HL-60 (cell line): ENCODE results near the gene LCN15.

Experiments used
- DNase-seq, 2 experiments: peaks; one replicate each; pipeline ENCODE4 v3.0.0-alpha.2; 2010 to 2020; ENCODE audit warnings: low read depth in 1 of 2, low spot score in 1 of 2
- H3K27ac ChIP-seq: fragments of 250-450 bp; sonication (Bioruptor Pico); replicated peaks from 2 replicates; pipeline ENCODE4 v1.5.1; 2020; ENCODE audit warnings: mild to moderate bottlenecking, moderate library complexity
- H3K27me3 ChIP-seq: fragments of 250-450 bp; sonication (Bioruptor Pico); 2 replicates; pipeline ENCODE4 v1.5.1; 2021; ENCODE audit warnings: mild to moderate bottlenecking, moderate library complexity; ENCODE audit not compliant: insufficient read depth, poor library complexity, severe bottlenecking
- H3K4me3 ChIP-seq: replicated peaks from 2 replicates; pipeline ENCODE4 v1.5.1; 2011; ENCODE audit warnings: mild to moderate bottlenecking, control low read depth, low read length; ENCODE audit not compliant: insufficient read depth
- CTCF ChIP-seq: IDR thresholded peaks from one replicate; pipeline ENCODE4 v1.5.1; 2011; ENCODE audit warnings: low read length, control low read depth, inconsistent platforms; ENCODE audit not compliant: insufficient read depth
- GABPA ChIP-seq: IDR thresholded peaks from 2 replicates; pipeline ENCODE4 v1.6.1; 2012; ENCODE audit warnings: low read depth
- POLR2AphosphoS5 ChIP-seq: IDR thresholded peaks from 2 replicates; pipeline ENCODE4 v1.6.1; 2012; ENCODE audit warnings: low read depth
- REST ChIP-seq: IDR thresholded peaks from 2 replicates; pipeline ENCODE4 v1.6.1; 2012; ENCODE audit warnings: low read depth; ENCODE audit not compliant: insufficient replicate concordance
- SPI1 ChIP-seq: IDR thresholded peaks from 2 replicates; pipeline ENCODE4 v1.6.1; 2012; ENCODE audit warnings: low read depth, mild to moderate bottlenecking, borderline replicate concordance

Gene LCN15

GRCh38 chr9:136751814-136752213 lies 12.5 kb downstream of the LCN15 start:
- Histone ChIP-seq H3K27ac (no peak overlapping the region), H3K27me3 (no peaks in the 10 kb centered on the region), H3K4me3 (no peak overlapping the region)
- TF ChIP-seq REST (no peak), CTCF (no peak), GABPA (no peak), SPI1 (no peak), POLR2AphosphoS5 (no peak)
- DNase-seq: no peak

GRCh38 chr9:136751244-136751643 lies 13.1 kb downstream of the LCN15 start:
- Histone ChIP-seq H3K27ac (peak overlapping the region; percentile 37; the same call in 1 of the 2 replicates), H3K4me3 (no peak overlapping the region), H3K27me3 (no peaks in the 10 kb centered on the region)
- DNase-seq: no peak
- no peak for TF ChIP-seq CTCF
- TF ChIP-seq SPI1: peak; percentile 85

GRCh38 chr9:136750526-136750925 lies 13.8 kb downstream of the LCN15 start:
- TF ChIP-seq CTCF (no peak), REST (no peak), GABPA (no peak), SPI1 (no peak), POLR2AphosphoS5 (no peak)
- Histone ChIP-seq H3K27ac (peak overlapping the region; percentile 60), H3K27me3 (no peaks in the 10 kb centered on the region), H3K4me3 (no peak overlapping the region)
- DNase-seq: no peak
